Bone marrow (tissue), 2 donors: ENCODE measurements around the gene CD80.
"Not testable (repeated sequence)": the region's sequence is repeated elsewhere in the genome, so short reads cannot be mapped to it uniquely, and the experiment has no call there.

Experiments
- DNase-seq, 2 donors: peaks; one replicate each; lab custom pipeline; 2025; lab: John Stamatoyannopoulos, UW

CD80 gene

GRCh38 chr3:119582178-119582577 is 22.8 kb upstream of the CD80 start:
- no peak for DNase-seq

- DNase-seq = no peak
These were observed 20.8 kb upstream of the CD80 start for GRCh38 chr3:119580067-119580760.

- peak in 1 of 2 donors; percentile 65 for DNase-seq
These were observed 20.1 kb upstream of the CD80 start, which contains the start of gene ADPRH for GRCh38 chr3:119579366-119580066. Gene ADPRH, plus strand, starts transcription at chr3:119579492. Its CDS starts 2,678 bp downstream, at chr3:119582170.

GRCh38 chr3:119575507-119575906 is 16.1 kb upstream of the CD80 start:
- no peak for DNase-seq

- DNase-seq = no peak
These were observed 12.3 kb upstream of the CD80 start for GRCh38 chr3:119571688-119572087.

- no peak for DNase-seq
These were observed 11.8 kb upstream of the CD80 start for GRCh38 chr3:119571230-119571629.

GRCh38 chr3:119570229-119570628 is 10.8 kb upstream of the CD80 start:
- peak in 1 of 2 donors; percentile 81 for DNase-seq

GRCh38 chr3:119569156-119569555 is 9.7 kb upstream of the CD80 start:
- no peak for DNase-seq

- not testable (repeated sequence) for DNase-seq
These were observed 3.9 kb upstream of the CD80 start for GRCh38 chr3:119563334-119563733.

GRCh38 chr3:119562307-119562961 is 3.0 kb upstream of the CD80 start:
- peak; percentile 16 to 70 for DNase-seq

- no peak for DNase-seq
These were observed 746 bp upstream of the CD80 start for GRCh38 chr3:119560160-119560559.

GRCh38 chr3:119558626-119559317 is 642 bp downstream of the CD80 start:
- DNase-seq = no peak

- DNase-seq = no peak
These were observed 1.5 kb downstream of the CD80 start for GRCh38 chr3:119557877-119558269.

GRCh38 chr3:119557192-119557876 is 2.1 kb downstream of the CD80 start:
- DNase-seq = no peak

- DNase-seq = no peak
These were observed 3.5 kb downstream of the CD80 start for GRCh38 chr3:119555929-119556328.

- peak in 1 of 2 donors; percentile 42 for DNase-seq
These were observed 4.1 kb downstream of the CD80 start for GRCh38 chr3:119555309-119555735.

GRCh38 chr3:119553823-119554415 is 5.5 kb downstream of the CD80 start:
- no peak for DNase-seq

- not testable (repeated sequence) for DNase-seq
These were observed 6.5 kb downstream of the CD80 start for GRCh38 chr3:119552928-119553327.

- DNase-seq = no peak
These were observed 7.8 kb downstream of the CD80 start for GRCh38 chr3:119551598-119551997.

- no peak for DNase-seq
These were observed 9.1 kb downstream of the CD80 start for GRCh38 chr3:119550192-119550910.

- DNase-seq = no peak
These were observed 11.1 kb downstream of the CD80 start for GRCh38 chr3:119548341-119548740.
